Left kidney (tissue), 2 donors: ENCODE data around the gene ADGRL1. TPM values are rescaled to one million over a fixed set of nuclear protein-coding genes. Genes with fewer than 3 reads are reported as not detected.
"Not testable (repeated sequence)": the region's sequence is repeated elsewhere in the genome, so short reads cannot be mapped to it uniquely, and the experiment has no call there.

ENCODE experiments used
- DNase-seq: peaks from one replicate; pipeline ENCODE4 v3.0.0-alpha.2; 2013
- polyA plus RNA-seq: library from polyadenylated mRNA; unstranded; fragments of 120-200 nt; gene quantifications from one replicate; pipeline ENCODE4 v1.2.1, GENCODE V29; 2013; ENCODE audit not compliant: insufficient read length

Gene ADGRL1
- polyA plus RNA-seq, 1 donor, result 39.8 TPM

DNA sequence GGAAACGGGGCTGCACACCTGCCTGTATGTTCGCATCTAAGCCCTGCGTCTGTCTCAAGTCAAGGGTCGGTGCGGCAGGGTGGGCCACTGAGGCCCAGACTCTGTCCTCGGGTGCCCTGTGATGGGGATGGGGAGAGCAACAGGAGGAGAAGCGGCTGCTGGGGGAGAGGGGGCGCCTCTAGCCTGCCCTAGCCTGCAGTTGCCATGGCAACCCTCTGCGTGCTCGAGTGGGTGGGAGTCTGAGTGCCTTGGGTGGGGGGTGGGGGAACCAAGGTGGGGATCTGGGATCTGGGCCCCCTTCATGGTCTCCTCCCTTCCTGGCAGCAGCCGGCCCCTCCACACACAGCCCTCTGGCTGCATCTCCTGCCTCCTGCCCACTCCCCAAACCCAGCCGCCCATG is 10.8 kb downstream of the ADGRL1 start:
- DNase-seq, result not testable (repeated sequence)

GRCh38 chr19:14189415-14189814 is 16.6 kb downstream of the ADGRL1 start:
- no peak for DNase-seq

- not testable (repeated sequence) for DNase-seq
Measured at GRCh38 chr19:14188086-14188485, 17.9 kb downstream of the ADGRL1 start.

DNA sequence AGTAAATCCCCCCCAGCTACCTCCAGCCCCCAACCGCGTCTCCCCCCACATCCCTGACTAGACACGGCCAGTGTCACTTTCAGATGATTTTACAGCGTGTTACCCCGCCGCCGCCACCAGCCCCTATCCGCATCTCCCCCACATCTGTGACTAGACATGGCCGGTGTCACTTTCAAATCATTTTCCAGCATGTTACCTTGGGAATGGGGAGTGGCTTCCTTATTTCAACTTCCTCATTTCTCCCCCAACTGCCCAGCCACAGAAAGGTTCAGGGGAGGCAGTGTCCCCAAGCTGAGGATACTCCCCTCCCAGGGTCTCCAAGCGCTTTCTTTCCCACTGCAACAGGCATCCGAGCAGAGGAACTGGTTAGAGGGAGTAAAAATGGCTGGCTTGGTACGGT is 18.4 kb downstream of the ADGRL1 start:
- DNase-seq, result no peak

- DNase-seq, result not testable (repeated sequence)
Measured at GRCh38 chr19:14186684-14187083, 19.3 kb downstream of the ADGRL1 start.

DNA sequence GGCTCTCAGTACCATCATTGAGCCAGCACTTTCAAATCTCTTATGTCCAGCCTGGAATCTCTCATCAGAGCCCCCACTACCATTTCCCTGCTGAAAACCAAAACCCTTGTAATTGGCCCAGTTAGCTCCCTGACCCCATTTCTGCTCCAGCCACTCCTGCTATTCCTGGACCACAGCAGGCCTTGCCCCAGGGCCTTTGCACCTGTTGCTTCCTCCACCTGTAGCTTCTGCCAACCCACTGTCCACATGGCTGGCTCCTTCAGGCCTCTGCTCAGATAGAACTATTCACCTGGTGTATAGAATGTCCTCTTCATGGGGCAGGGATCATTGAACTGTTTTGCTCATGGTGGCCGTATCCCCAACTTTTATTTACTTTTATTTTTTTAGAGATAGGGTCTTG is 20.3 kb downstream of the ADGRL1 start:
- DNase-seq, result not testable (repeated sequence)

DNA sequence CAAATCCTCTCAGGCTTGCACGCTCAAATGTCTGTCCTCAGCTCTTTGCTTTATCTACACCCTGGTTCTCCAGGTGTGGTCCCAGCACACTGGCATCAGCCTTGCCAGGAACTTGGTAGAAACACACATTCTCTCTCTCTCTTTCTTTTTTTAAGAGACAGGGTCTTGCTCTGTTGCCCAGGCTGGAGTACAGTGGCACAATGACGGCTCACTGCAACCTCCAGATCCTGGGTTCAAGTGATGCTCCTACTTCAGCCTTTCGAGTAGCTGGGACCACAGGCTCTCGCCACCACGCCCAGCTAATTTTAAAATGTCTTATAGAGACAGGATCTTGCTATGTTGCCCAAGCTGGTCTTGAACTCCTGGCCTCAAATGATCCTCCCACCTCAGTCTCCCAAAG is 20.8 kb downstream of the ADGRL1 start:
- no peak for DNase-seq

GRCh38 chr19:14183741-14184350 is 22.1 kb downstream of the ADGRL1 start:
- no peak for DNase-seq

- DNase-seq, result no peak
Measured at GRCh38 chr19:14182476-14182875, 23.5 kb downstream of the ADGRL1 start.

DNA sequence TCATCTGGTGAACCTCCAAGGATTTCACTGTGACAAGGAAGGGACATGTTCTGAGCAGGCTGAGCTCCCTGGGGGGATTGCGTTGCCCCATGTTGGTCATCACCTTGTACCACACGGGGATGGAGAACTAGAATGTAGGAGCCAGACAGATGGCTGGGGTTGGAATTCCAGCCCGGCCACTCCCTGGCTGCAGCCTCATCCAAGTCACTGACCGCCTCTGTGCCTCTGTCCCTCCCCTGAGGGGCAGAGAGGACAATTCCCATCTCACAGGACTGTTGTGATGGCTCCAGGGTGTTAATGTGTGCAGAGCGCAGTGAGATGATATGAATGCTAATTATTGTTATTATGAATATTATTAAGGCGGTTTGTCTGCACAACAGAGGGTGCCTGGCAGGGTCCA is 24.1 kb downstream of the ADGRL1 start:
- no peak for DNase-seq

GRCh38 chr19:14181199-14181598 is 24.8 kb downstream of the ADGRL1 start:
- DNase-seq, result not testable (repeated sequence)

GRCh38 chr19:14177496-14178074 is 28.4 kb downstream of the ADGRL1 start:
- no peak for DNase-seq

DNA sequence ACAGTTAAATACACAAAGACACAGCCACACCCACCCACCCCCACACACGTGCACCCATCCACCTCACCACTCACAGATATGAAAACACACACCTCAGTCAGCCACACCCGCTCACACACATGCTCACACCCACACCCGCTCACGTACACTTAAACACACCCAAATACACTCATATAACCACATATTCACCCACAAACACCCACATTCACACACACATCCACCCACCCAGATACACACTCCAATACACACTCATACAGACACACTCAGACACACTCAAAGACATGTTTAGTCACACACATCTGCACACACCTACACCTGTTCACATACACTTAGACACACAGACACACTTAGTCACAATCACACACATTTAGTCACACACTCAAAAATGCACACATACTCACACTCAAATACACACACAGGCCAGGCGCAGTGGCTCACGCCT is 30.6 kb downstream of the ADGRL1 start:
- no peak for DNase-seq

- DNase-seq, result no peak
Measured at GRCh38 chr19:14174883-14175282, 31.1 kb downstream of the ADGRL1 start.

DNA sequence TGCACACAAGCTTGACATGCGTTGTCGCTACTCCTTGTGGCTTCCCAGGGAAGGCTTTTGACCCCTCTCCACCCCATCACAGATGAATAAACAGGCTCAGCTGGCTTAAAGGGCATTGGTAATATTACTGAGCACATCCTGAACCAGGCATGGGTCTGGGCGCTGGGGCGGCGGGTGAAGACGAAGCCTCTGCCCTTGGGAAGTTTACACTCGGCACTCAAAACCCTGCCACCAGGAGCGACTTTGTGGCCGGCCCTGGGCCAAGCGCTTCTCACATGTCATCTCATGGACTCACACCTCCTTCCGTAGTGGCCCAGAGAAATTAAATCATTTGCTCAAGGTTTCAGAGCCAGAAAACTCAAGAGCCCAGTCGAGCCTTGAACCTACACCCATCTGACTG is 37.0 kb downstream of the ADGRL1 start:
- DNase-seq, result no peak

DNA sequence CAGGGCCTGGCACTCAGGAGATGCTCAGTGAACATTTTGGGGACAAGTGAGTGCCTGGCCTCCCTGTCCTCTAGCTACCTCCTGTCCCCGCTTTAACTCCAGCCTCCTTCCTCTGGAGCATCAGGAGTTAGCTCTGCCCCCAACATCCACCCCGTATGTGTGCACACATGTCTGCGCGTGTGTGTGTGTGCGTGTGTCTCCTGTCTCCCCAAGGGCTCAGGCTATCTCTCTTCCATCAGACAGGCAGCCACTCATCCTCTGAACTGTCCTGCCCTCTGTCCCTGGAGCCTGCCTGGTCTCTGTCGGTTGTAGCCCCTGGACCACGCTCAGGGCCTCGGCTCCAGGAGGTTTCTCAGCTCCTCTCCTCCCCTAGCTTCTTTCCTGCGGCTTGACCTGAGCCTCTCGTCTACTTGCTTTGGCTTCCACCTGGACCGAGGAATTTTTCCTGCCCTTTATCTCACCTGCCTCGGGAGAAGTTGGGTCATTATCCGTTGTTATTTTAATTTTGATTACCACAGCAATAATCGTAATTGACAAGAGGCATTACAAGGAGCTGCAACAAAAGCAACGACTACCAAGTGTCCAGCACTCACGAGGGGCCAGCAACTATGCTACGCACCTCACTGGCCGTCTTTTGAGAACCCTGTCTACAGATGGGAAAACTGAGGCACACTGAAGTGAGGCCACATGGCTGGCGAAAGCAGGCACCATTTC is 37.6 kb downstream of the ADGRL1 start:
- DNase-seq, result no peak

- no peak for DNase-seq
Measured at GRCh38 chr19:14167576-14168138, 38.3 kb downstream of the ADGRL1 start.

GRCh38 chr19:14166999-14167575 is 38.9 kb downstream of the ADGRL1 start:
- no peak for DNase-seq

GRCh38 chr19:14165990-14166830 is 39.8 kb downstream of the ADGRL1 start:
- DNase-seq, result no peak

DNA sequence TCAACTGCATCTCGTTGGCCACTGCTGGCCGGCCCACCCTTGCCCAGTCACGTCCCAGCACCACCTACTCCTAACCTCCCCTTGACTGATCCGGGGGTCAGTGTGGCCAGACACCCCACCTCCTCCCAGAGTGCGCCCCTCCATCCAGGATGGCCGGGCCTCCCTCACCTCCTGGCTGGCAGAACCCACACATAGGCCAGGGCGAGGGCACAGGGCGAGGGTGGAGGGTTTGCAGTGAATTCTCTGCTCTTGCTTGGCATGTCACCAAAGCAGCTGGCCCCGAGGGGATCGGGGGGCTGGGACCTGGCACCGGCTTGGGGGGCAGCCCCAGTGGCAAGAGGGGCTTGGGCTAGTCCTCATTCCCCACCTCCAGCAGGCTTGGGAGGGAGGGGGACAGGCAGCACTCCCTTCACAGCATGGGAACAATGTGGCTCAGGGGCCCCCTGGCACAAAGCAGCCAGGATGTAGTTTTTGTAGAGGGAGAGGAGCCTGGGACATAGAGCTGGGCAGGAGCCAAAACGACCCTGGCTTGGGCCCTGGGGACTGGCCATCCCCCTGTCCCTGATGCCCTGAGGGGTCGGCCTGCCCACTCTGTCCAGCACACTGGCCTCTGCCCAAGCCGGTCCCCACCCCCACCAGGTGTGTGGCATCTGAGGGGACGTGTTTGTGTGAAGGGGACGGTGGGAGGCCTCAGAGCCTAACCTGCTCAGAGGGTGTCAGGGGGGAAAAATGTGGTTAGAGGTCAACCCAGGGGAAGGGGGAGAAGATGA is 41.1 kb downstream of the ADGRL1 start:
- DNase-seq, result no peak

DNA sequence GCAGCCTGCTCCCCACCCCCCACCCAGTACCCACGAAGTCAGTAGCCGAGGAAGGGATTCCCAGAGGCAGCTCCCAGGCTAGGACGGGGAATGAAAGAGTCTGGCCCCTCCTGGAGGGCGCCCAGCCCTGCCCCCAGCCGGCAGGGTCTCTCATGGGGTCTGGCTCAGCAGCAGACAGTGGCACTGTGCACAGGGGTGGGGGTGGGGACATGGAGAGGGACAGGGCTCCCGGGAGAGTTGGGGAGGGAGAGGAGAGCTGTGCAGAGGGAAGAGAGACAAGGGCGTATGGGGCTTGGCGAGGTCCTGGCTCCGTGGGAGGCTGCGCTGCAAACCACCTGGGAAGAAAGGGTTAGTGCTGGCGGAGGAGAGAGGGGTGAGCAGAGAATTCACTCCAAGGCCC is 41.9 kb downstream of the ADGRL1 start:
- DNase-seq, result no peak
